Astrocyte of the cerebellum (primary cell): ENCODE data around the gene TRAK2.

Experiments used
- DNase-seq: peaks from one replicate; pipeline ENCODE4 v3.0.0-alpha.2; 2011; ENCODE audit warnings: low read depth
- H3K4me3 ChIP-seq: 2 replicates; pipeline ENCODE4 v1.5.1; 2011; ENCODE audit warnings: mild to moderate bottlenecking, low read depth, low read length, moderate library complexity
- in situ Hi-C: cut with HindIII; loops from 2 replicates; pipeline ENCODE4 v1.10.0; 2017; ENCODE audit warnings: low sequenced_read_pairs
- TF ChIP-seq, protein P1 (sequence below): IDR thresholded peaks from 2 replicates; pipeline ENCODE4 v1.5.1; 2012; ENCODE audit warnings: low read length, low read depth, moderate library complexity, mild to moderate bottlenecking; ENCODE audit errors: missing control alignments

The TRAK2 gene

DNA sequence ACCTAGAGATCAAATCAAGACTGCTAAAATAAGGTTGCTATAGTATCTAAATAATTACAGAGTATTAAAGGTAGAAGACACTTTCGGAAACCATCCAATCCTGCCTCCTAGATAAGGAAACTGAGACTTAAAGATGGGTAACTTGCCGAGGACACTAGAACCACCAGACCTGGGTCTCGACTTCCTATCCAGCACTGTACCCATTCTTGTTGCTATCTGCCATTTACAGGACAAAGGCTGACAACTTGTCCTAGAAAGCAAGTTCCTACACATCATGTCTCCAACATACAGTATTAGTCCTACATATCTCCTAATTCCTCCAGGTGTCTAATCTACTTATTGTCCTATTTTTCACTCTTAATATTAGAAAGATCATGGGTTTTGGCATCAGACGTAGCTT is 37.7 kb downstream of the TRAK2 start:
- in situ Hi-C loops: no loop called here
- TF ChIP-seq, protein P1, sequence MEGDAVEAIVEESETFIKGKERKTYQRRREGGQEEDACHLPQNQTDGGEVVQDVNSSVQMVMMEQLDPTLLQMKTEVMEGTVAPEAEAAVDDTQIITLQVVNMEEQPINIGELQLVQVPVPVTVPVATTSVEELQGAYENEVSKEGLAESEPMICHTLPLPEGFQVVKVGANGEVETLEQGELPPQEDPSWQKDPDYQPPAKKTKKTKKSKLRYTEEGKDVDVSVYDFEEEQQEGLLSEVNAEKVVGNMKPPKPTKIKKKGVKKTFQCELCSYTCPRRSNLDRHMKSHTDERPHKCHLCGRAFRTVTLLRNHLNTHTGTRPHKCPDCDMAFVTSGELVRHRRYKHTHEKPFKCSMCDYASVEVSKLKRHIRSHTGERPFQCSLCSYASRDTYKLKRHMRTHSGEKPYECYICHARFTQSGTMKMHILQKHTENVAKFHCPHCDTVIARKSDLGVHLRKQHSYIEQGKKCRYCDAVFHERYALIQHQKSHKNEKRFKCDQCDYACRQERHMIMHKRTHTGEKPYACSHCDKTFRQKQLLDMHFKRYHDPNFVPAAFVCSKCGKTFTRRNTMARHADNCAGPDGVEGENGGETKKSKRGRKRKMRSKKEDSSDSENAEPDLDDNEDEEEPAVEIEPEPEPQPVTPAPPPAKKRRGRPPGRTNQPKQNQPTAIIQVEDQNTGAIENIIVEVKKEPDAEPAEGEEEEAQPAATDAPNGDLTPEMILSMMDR: no peak
- DNase-seq: no peak
- H3K4me3 ChIP-seq: no peak overlapping the region

DNA sequence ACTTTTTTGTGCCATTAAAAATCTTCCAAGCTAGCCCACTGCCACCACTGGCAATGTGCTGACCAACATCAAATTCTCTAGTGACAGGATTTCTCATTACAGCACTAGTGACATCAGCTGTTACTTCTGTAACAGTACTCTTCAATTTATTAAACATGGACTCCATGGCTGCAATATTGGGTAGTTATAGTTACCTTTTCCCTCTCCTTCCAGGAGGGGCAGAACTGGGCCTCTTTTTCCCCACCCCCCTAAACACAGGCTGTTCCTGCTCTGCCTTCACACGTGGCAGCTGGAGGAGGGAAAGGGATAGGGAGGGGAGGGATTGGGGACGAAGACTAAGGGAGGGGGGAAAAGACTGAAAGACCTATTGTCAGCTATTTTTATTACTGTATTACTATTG is 38.1 kb downstream of the TRAK2 start:
- no peak overlapping the region for H3K4me3 ChIP-seq
- in situ Hi-C loops: no loop called here
- DNase-seq: no peak
- TF ChIP-seq, protein P1: peak; percentile 7

DNA sequence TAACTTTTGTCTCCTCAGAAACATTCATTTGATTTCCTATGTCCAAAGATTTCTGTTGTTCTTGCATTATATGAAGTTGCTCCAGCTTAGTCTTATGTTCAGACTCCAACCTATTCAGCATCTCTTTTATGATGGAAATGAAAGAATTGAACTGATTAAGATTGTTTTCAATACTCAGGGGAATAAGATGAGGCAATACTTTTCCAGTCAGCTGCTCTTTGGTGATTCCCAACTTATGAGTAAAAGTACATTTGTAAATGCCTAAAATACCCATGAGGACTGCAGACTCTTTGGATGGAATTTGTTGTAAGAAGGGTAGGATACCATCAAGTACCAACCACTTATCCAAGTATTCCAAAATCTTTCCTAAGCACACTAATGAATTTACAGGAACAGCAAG is 39.8 kb downstream of the TRAK2 start:
- H3K4me3 ChIP-seq: no peak overlapping the region
- in situ Hi-C loops: no loop called here
- TF ChIP-seq, protein P1: no peak
- no peak for DNase-seq

DNA sequence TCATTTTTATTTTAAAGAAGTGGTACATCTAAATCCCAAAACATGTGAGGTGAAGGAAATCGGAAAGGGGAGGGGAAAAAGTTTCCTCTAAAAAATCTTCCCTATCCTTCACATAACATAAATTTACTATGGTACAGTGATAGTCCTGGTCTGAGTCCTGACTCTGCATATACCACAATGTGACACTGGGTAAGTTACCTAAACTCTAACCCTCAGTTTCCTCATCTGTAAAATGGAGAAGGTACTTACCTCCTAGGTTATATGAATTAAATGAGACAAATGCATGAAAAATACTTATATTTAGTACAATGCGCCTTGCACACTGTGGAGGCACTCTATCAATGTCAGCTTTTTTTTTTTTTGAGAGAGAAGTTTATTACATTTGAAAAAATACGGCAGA is 42.3 kb downstream of the TRAK2 start:
- no peak for DNase-seq
- in situ Hi-C loops: no loop called here
- no peak overlapping the region for H3K4me3 ChIP-seq
- TF ChIP-seq, protein P1: no peak

DNA sequence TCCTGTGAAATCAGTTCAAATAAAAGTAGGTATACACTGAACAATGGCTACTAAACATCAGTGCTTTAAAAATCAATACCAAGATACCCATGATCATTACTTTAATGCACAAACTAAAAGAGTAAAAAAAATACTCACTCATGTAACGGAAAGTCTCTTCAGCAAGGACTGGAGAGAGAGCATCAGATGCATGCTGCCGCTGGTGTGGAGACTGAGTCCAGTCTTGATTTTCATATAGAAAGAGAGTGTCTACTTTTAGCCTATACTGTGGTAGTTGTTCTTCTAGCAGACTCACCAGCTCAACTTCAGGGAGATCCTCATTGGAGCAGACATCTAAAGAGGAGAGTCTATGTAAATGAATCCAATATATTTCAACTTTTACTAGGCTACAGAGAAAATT is 44.0 kb downstream of the TRAK2 start:
- DNase-seq: no peak
- H3K4me3 ChIP-seq: no peak overlapping the region
- in situ Hi-C loops: no loop called here
- TF ChIP-seq, protein P1: no peak

DNA sequence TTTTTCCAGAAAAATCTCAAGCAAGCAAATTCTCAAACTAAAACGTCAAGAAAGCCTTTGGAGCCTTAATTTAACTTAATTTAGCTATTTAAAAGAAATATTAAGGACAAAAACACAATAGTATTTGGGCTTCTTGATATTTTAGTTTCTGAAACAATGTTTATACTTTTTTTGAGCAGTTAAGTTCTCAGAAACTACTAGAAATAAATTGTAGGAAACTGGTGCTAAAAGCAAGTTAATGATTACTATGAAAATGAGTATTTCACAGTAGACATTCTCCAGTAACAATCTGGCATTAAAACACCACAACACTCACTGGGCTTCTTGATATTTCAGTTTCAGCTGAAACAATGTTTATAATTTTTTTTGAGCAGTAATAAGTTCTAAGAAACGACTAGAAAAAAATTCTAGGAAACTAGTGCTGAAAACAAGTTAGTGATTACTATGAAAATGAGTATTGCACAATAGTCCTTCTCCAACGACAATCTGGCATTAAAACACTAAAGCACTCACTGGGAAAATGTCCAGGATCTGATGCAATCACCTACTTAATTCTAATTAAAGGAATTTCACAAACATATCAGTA is 45.1 kb downstream of the TRAK2 start:
- no peak overlapping the region for H3K4me3 ChIP-seq
- peak; percentile 88 for DNase-seq
- in situ Hi-C loops: no loop called here
- TF ChIP-seq, protein P1: no peak
